ENCODE measurements around the gene SRSF4.
"Not testable (repeated sequence)": the region's sequence is repeated elsewhere in the genome, so short reads cannot be mapped to it uniquely, and the experiment has no call there.

The SRSF4 gene

DNA sequence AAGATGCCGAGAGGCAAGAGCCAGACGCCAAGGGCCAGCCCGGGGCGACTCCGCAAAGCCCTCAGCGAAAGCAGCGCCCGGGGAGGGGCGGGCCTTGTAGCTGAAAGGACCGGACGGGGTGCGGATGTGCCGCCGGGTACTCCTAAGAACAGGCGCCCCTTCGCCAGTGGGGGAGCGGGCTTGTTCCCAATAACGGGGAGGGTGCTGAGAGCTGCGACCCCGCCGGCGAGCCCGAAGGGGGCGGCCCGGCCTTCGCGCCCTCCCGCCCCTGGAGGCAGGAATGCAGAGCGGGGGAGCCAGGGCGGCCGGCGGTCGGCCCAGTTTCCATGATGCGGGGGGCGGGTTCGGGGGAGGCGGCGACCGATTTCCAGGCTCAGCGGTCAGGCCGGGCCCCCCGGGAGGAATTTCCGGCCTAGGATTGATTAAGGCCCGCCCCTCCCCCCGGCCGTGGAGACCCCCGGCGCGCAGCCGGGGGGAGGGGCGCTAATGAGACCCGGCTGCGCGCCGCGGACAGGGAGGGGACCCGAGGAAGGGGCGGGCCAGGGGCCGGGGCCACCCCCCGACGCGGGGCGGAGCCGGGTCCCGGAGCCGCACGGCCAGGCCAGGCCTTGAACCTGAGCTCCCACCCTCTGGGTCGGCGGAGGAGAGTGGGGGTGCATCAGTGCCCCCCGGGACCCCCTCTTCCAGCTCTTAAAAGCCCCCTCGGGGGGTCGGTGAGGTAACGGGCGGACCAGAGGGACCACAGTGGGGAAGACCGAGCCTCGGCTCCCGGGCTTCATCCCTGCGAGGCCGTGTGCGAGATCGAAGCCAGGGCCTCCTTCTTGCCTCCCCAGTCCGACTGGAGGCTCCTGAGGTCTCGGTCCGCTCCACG, 57.1 kb downstream of the SRSF4 start:
- DNase-seq = peak; percentile 61

DNA sequence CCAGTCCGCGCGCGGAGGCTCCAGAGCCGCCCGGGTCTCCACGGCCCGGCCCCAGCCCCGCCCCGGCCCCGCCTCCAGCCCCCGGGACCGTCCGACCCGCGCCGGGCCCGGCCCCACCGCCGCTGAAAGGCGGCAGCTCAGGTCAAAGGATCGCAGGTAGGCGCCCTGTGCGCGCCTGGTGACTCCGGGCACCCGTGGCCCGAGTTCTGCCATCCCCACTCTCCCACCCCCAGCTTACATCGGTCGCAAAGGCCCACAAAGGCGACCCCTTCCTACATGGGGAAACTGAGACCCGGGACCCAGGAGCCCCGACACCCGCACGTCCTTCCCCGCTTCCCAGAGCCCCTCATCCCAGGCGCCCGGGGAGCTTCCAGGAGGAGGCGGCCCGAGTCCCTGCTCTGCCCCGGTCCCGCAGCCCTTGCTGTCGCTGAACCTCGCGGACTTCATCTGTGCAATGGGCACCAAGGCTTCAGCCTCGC, 57.8 kb downstream of the SRSF4 start, which contains the start of gene TMEM200B:
Gene TMEM200B, minus strand, starts transcription at position 17 of the 479 bp plus-strand sequence. CDS start 2,075 bp downstream, outside the sequence.
- no peak for DNase-seq

DNA sequence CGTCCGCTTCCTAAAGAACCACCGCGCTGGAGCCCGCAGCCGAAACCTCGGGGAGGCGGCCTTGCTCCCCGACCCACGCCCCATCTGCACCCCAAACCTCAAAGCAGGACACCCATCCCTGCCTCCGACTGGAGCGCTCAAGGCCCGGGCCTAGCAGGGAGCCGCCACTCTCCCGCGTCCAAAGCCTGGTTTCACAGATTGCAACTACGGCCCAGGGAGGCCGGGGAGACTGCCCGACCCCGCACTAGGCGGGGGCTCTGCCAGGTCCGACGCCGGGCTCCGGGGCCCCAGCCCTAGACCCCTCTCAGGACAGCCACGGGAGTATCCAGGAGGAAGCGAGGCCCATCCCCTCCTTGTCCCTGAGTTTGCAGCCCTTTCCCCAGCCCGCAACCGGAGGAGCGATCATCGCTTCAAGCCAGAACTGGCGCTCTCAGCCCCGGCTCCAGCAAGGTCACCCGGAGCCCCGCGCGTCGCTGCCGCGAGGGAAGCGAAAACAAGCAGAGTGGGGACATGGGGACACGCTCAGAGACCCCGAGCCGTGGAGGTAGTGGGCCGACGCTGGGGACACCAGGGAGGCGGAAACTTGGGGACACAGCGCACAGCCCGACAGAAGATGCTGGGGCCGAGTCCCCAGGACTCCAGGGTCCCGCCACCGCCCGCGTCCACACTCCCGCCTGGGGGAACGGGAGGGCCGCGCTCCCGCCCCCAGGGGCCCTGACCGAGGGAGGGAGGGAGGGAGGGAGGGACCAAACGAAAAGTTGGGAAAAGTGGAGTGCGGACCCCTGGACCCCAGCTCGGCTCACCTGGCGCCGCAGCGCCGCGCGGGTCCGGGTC, 58.4 kb downstream of the SRSF4 start:
- peak; percentile 40 for DNase-seq

DNA sequence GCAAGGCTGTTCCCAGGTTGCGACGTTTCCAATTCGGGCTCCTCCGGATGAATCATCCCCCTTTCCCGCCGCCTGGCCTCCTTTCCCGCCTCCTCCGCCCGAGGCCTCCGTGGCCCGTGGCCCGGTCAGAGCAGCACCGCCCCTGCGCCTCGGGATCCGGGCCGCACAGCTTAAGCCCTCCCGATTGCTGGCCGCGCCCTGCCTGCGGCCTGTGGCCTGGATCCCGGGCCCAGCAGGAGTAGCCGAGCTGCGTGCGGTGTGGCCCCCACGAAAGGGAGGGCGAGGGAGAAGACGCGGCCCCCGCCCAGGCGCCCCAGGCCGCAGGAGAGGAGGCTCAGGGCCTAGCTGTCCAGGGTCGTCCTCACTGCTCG, 59.0 kb downstream of the SRSF4 start:
- no peak for DNase-seq

DNA sequence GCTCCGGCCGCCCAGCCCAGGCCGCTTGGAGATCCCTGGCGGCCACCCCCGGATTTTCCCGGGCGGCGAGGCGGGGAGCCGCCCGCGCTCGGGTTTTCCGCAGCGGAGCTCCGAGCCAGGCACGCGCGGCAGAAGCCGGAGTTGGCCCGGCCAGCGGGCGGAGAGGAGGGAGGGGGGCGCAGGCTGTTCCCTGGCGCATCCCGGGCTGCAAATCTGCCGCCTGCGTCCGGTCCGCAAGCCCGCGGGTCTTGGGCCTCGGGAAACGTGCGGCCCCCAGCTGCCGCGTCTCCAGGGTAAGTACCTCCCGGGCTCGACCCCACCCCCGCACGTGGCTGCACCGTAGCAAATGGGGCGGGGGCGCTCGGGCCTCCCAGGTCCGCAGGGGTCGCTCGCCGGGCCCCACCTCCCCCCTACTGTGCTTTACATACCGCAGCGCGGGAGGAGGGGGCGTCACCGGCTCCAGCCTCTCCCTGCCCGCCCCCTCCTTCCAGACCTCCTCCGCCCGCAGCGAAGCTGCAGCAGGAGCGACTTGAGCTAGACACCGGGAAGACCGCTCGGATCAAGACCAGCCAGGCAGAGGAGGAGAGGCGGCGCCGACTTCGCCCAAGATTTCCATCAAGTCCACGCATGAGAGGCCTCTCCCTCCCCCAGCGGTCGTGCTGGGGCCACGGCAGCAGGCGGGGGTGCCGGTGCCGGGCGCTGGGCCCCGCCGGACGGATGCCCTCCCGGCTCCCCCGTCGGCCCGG, 59.6 kb downstream of the SRSF4 start:
- peak; percentile 15 for DNase-seq

DNA sequence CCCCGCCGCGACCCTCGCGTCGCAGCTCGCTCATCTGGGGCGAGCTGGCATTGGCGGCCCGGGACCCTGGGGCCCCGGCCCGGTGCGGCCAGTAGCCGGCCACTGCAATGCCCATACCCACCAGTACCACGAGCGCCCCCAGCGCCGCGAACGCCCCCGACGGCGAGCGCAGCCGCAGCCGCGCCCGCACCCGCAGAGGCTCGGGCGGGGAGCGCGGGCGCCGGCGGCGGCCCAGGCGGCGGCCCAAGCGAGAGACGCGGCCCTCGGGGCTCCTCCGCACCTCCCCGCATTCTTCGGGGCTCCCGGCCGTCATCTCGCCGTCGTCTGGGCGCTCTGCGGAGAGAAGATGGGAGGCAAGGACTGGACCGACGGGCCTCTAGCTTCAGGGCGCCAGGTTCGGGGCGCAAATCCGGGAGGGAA, 60.2 kb downstream of the SRSF4 start:
- DNase-seq = peak; percentile 15

DNA sequence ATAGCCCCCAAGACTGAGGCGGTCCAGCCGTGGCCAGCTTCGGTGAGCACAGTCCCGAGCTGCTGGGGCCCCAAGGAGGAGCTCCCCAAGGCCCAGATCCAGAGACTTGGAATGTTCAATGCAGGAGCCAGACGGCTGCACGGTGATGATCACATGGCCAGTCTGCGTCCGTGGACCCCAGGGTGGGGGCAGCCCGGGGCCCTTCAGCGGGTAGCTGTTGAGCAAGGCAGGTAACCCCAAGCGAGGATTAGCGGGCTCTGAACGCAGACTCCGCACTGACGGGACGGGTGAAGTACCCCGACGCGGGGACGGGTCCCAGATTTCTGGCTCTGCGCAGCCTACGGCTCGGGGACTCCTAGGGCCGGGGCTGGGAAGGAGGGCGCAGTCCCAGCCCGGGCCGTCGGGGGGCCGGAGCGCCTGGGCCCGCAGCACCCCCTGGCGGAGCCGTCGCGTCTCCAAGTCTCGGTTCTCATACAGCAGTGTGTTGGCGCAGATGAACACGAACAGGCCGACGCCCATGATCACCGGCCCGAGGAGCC, 60.7 kb downstream of the SRSF4 start:
- DNase-seq = peak; percentile 72

DNA sequence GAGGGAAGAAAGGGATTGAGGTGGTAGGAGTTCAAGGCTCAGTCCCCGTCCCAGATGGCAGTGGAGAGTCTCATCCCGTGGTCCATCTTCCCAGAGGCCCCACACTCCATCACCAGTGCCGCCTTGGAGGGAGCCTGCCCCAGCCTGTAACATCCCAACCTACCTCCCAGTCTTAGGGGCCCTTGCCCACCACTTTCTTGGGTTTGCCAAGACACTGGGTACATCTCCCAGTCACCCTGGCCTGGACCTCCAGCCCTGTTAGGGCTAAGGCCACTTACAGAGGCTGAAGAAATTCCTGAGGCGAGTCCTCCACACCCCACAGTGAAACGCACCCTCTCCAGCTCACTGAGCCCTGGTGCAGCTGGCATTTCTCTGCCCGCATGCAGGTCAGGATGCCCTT, 61.3 kb downstream of the SRSF4 start:
- no peak for DNase-seq

DNA sequence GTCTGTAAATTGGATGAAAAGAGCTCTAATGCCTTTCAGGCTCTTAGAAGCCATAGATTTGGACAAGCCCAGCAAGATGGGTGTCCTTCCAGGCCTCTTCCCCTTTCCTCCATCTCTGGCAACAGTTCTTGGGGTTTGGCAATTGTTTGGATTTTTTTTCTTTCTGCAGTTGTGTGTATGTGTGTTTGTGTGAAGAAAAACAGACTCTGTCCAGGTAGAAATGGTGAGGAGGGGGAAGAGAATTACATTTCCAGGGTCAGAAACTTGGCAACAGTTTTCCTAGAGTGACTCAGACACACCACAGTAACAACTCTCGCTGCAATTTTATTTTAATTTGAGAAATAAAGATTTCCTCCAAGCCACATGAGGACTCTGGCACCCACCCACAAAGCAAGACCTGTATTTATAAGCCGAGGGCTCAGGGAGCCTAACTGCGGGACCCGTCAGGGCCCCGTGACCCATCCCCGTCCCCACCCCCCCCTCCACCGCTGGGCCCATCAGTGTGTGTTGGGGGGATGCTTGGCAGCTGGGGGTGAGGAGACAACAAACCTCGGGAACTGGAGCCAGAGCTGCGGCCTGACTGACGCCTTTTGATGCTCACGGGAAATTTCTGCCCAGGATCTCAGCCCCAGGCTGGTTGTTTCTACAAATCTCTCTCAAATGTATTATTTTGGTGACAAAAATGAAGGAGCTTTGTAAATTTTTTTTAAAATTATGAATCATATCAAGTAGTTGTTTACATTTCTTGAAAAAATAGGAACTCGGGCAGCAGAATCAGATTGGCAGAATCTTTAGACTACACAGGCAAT, 62.4 kb downstream of the SRSF4 start:
- no peak for DNase-seq

DNA sequence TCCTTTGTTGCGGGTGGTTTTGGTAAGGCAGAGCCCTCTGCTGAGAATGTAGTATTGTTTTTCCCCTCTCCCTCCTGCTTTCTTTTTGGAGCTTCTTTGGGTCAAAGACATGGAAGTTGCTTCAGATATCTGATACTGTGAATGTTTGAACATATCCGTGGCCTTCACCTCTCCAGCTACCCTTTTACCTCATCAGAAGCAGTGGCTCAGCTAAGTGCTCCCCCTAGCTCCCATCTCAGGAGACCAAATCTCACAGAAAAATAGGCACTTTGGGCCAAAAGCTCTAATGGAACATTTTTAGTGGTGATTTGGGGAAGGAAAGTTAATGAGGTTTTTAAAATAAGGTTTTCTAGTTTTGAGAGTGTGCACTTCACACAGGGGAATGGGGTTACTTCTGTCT, 64.3 kb downstream of the SRSF4 start:
- DNase-seq = no peak

DNA sequence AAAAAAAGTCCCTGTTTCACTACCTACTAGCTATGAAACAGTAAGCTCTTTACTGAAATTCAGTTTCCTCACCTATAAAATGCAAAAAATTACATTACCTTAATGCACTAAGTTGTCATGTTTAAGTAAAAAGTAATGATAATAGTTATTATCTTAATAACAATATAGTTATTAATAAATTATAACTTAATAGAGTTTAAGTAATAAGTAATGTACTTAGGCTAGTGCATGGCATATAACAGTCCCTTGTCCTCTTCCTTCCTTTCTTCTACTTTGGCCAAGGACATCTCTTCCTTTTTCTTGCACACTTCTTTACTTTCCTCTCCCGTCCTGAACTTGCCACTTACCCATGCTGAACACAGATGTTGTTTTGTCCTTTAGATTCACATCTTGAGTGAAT, 67.0 kb downstream of the SRSF4 start:
- no peak for DNase-seq

DNA sequence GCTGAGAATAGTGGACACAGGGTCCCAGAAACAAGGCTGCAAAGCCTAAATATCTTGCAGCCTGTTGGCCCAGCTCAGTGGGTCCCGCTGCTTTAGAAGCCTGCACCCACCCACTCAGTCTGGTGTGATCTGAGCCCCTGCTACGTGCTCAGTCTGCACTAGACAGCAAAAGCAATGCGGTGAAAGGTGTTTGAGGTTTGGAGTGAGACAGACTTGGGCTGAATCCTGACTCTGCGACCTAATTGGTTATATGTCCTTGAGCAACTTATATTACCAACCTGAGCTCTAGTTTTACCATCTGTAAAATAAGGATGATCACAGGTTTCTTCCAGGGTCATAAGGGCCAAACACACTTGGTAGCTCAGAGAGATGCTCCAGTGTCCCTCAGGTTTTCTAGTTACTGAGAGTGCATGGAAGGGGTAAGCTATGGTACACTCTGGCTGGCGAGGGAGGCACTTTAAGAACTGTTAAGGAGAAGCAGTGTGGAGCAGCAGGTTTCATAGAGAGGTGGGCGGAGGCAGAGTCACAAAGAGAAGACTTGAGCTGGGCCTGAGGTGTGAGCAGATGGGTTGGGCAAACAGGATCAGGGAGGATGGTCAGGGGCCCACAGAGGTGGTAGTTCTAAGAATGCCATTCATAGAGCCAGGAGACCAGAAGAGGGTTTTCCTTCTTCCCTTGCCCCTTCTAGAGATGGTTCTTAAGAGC, 68.1 kb downstream of the SRSF4 start:
- no peak for DNase-seq

DNA sequence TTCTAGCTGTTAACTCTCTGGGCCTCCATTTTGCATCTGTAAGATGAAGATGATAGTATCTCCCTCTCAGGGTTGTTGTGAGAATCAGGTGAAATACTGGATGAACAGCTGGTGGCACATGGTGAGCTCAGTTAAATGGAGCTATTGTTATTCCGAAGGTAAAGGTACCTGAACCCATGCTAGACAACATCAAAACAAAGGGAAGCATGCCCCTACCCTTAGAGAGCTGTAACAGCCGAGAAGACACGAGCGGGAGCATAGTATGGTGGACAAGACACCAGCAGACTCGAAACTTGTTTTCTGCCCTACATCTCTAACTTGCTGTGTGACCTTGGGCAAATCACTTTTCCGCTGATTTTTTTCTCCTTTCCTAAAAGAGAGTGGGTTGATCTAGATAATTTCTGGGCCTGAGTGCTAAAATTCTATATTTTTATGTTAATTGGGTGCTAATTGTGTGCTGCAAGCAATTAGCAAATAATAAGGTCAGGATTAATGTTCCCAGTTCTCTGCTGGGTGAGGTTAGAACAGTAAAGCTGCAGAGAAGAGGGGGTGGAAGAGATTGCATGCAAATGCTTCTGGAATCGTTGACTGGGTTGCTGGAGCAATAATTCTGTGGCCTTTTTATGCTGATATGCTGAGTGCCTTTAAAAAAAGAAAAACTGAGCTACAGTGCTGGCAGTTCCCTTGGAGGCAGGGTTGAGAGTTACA, 68.8 kb downstream of the SRSF4 start:
- no peak for DNase-seq

DNA sequence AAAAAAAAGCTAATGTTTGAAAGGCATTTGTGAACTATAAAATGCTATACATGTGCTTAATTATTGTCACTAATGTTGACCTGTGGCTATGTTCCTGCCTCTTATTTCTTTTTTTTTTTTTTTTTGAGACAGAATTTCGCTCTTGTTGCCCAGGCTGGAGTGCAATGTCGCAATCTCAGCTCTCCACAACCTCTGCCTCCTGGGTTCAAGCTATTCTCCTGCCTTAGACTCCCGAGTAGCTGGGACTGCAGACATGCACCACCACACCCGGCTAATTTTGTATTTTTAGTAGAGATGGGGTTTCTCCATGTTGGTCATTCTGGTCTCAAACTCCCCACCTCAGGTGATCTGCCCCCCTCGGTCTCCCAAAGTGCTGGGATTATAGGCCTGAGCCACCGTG, 73.7 kb downstream of the SRSF4 start:
- DNase-seq = not testable (repeated sequence)

DNA sequence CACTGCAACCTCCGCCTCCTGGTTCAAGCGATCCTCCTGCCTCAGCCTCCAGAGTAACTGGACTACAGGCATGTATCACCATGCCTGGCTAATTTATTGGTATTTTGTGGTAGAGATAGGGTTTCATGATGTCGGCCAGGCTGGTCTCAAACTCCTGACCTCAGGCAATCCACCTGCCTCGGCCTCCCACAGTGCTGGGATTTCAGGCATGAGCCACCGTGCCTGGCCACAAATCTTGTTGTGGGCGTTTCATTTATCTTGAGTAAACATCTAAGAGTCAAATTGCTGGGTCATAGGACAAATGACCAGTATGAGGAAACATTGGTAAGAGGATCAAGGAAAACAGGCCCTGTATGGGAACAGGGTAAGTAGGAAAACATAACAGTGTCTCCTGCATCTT, 75.9 kb downstream of the SRSF4 start:
- no peak for DNase-seq

DNA sequence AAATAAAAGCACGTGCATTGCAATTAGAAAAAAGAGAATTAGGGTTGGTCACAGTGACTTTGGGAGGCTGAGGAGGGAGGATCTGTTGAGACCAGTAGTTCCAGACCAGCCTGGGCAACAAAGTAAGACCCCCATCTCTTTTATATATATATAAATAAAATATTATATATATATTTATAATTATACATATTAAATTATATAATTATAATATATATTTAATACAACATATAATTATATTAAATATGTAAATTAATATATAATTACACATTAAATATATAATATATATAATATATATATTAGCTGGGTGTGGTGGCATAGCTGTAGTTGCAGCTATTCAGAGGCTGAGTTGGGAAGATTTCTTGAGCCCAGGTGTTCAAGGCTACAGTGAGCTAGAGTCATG, 81.2 kb downstream of the SRSF4 start:
- no peak for DNase-seq

DNA sequence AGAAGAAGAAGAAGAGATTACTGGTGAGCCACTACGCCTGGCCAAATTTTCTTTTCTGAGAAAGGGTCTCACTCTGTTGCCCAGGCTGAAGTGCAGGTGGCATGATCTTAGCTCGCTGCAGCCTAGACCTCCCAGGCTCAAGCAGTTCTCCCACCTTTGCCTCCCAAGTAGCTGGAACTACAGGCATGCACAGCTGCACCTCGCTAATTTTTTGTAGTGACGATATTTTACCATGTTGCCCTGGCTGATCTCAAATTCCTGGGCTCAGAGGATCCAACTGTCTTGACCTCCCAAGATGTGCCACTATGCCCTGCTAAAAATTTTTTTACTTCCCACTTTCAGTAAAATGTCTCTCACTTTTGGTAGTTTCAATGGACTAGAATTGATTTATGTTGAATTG, 82.4 kb downstream of the SRSF4 start:
- DNase-seq = no peak
